ENCODE data around the gene BRI3. TPM values are rescaled to one million over a fixed set of nuclear protein-coding genes. Genes with fewer than 3 reads are reported as not detected.

Gene BRI3
- total and polyA plus RNA-seq, 2 of the 13 experiments (the other 11 are each of a cell fraction or from before 2014, with no cell fraction given), result 54.0 to 103 TPM

GRCh38 chr7:98293265-98293664 is 11.8 kb downstream of the BRI3 start:
- peaks cover 18 to 41% of the 10 kb centered on the region in 2 experiments; a peak in 4 of 5 replicates for H3K36me3 ChIP-seq (replicated peaks in 1 of 2; ENCODE audit: control insufficient read depth in 1 of 2, insufficient read depth in 2 of 2, low read length in 2 of 2)
- H3K4me1 ChIP-seq (ENCODE audit: insufficient read depth, low read length), result 0 out of 2 replicates have a peak, but pooled peaks cover 13% of the 10 kb centered on the region
- peak; percentile 74 for TF ChIP-seq RBM22 (optimal IDR thresholded peaks at IDR 0.05; ENCODE audit: low read length)
- TF ChIP-seq POLR2A (IDR thresholded peaks at IDR 0.05; ENCODE audit: insufficient read depth in 1 of 2, low read depth in 2 of 2, low read length in 2 of 2), result 0 out of 4 replicates have a peak, but pooled peaks of 1 of the 2 experiments have one; percentile 7
- TF ChIP-seq PATZ1 (CRISPR knock-in tag; IDR thresholded peaks at IDR 0.05), result no peak
- no peak for TF ChIP-seq FOXA1 (IDR thresholded peaks at IDR 0.05)
- no peak for TF ChIP-seq FOXA1 (CRISPR knock-in tag; IDR thresholded peaks at IDR 0.05)
- no peak overlapping the region for H2AFZ ChIP-seq (ENCODE audit: low read length)
- CTCF ChIA-PET (ENCODE audit: low intra/inter-chr PET ratio, low total read pairs), result no interaction called here
- no peak overlapping the region for H3K27ac ChIP-seq (ENCODE audit: extremely low read length, insufficient read depth, low read length)
- no TSS peak for BruUV-seq (replicated peaks)
- ATAC-seq (no peak), DNase-seq (ENCODE audit: low spot score) (no peak), FAIRE-seq (no peak)
- no peaks in the 10 kb centered on the region for H3K27me3 ChIP-seq (ENCODE audit: control insufficient read depth in 1 of 2, insufficient read depth in 2 of 2, low read length in 2 of 2)
- peaks cover 14% of the 10 kb centered on the region; the same call in 1 of the 2 replicates for H4K20me1 ChIP-seq (ENCODE audit: insufficient read depth, low read length)
- POLR2A ChIA-PET, result interaction anchor here (1.2 kb wide), 1 partner anchor 11 kb away, joined by 3 read pairs; no protein-coding TSS in a partner anchor
- H3K4me3 ChIP-seq (replicated peaks in 1 of 3; ENCODE audit: insufficient read depth in 1 of 3, low read depth in 2 of 3, low read length in 3 of 3), result no peak overlapping the region
- no peak overlapping the region for H3K9ac ChIP-seq (ENCODE audit: insufficient read depth, low read depth, low read length)
- no peak overlapping the region for H3K4me2 ChIP-seq (ENCODE audit: low read depth, low read length)
- WGBS (ENCODE audit: low lambda C conversion rate), result 92% methylated on average over 16 of the region's 17 CpGs
- intact Hi-C loops (cut with micrococcal nuclease; ENCODE audit: unreplicated experiment), result no loop called here
- H3K9me3 ChIP-seq (ENCODE audit: low read length), result no peaks in the 10 kb centered on the region
- H3K79me2 ChIP-seq (ENCODE audit: insufficient read depth, low read length), result peaks cover 4% of the 10 kb centered on the region
- in situ Hi-C loops (cut with HindIII; ENCODE audit: extremely low pct_ligation_motif_present, low pct_unique_long_range_greater_than_20kb), result loop anchor here (5.0 to 10.0 kb wide), 2 partner anchors 104 to 552 kb away; no protein-coding TSS in a partner anchor

GRCh38 chr7:98293746-98294145 is 12.3 kb downstream of the BRI3 start:
- H3K4me1 ChIP-seq (ENCODE audit: insufficient read depth, low read length), result 0 out of 2 replicates have a peak, but pooled peaks cover 12% of the 10 kb centered on the region
- ChIA-PET CTCF (ENCODE audit: low intra/inter-chr PET ratio, low total read pairs) (no interaction called here), POLR2A (interaction anchor here (1.2 kb wide), 1 partner anchor 11 kb away, joined by 3 read pairs; no protein-coding TSS in a partner anchor)
- 94% methylated on average over 13 of the region's 13 CpGs for WGBS (ENCODE audit: low lambda C conversion rate)
- no TSS peak for BruUV-seq (replicated peaks)
- H3K9ac ChIP-seq (ENCODE audit: insufficient read depth, low read depth, low read length), result no peak overlapping the region
- H3K4me3 ChIP-seq (replicated peaks in 1 of 3; ENCODE audit: insufficient read depth in 1 of 3, low read depth in 2 of 3, low read length in 3 of 3), result no peak overlapping the region
- FAIRE-seq (no peak), DNase-seq (ENCODE audit: low spot score) (no peak), ATAC-seq (no peak)
- intact Hi-C loops (cut with micrococcal nuclease; ENCODE audit: unreplicated experiment) (loop anchor here (2.0 kb wide), 1 partner anchor 107 kb away; the partner anchor contains the start of gene BAIAP2L1), in situ Hi-C loops (cut with HindIII; ENCODE audit: extremely low pct_ligation_motif_present, low pct_unique_long_range_greater_than_20kb) (loop anchor here (5.0 to 10.0 kb wide), 2 partner anchors 104 to 551 kb away; no protein-coding TSS in a partner anchor)
- H3K27ac ChIP-seq (ENCODE audit: extremely low read length, insufficient read depth, low read length), result no peak overlapping the region
- no peaks in the 10 kb centered on the region for H3K9me3 ChIP-seq (ENCODE audit: low read length)
- peaks cover 3% of the 10 kb centered on the region for H3K79me2 ChIP-seq (ENCODE audit: insufficient read depth, low read length)
- peak; percentile 65 for TF ChIP-seq AGO2 (optimal IDR thresholded peaks at IDR 0.05; ENCODE audit: low read depth, low read length)
- TF ChIP-seq POLR2A (IDR thresholded peaks at IDR 0.05; ENCODE audit: insufficient read depth in 1 of 2, low read depth in 2 of 2, low read length in 2 of 2), result 0 out of 4 replicates have a peak, but pooled peaks of 1 of the 2 experiments have one; percentile 4
- no peak for TF ChIP-seq CBX5 (CRISPR knock-in tag; IDR thresholded peaks at IDR 0.05; ENCODE audit: borderline replicate concordance)
- peak; percentile 11; the same call in 1 of the 2 replicates for TF ChIP-seq POLR2G (IDR thresholded peaks at IDR 0.05; ENCODE audit: low read depth, low read length)
- no peak overlapping the region for H2AFZ ChIP-seq (ENCODE audit: low read length)
- H4K20me1 ChIP-seq (ENCODE audit: insufficient read depth, low read length), result peaks cover 14% of the 10 kb centered on the region; the same call in 1 of the 2 replicates
- H3K4me2 ChIP-seq (ENCODE audit: low read depth, low read length), result no peak overlapping the region
- H3K27me3 ChIP-seq (ENCODE audit: control insufficient read depth in 1 of 2, insufficient read depth in 2 of 2, low read length in 2 of 2), result no peaks in the 10 kb centered on the region
- peaks cover 18 to 40% of the 10 kb centered on the region in 2 experiments; a peak in 4 of 5 replicates for H3K36me3 ChIP-seq (replicated peaks in 1 of 2; ENCODE audit: control insufficient read depth in 1 of 2, insufficient read depth in 2 of 2, low read length in 2 of 2)
